ENCODE results near the gene GJC2. TPM values are rescaled to one million over a fixed set of nuclear protein-coding genes. Genes with fewer than 3 reads are reported as not detected.
"Not testable (repeated sequence)": the region's sequence is repeated elsewhere in the genome, so short reads cannot be mapped to it uniquely, and the experiment has no call there.

The GJC2 gene
- polyA plus RNA-seq, 1 experiment, result 1.2 TPM

- H3K4me3 ChIP-seq (ENCODE audit: low read depth, low read length), result no peak overlapping the region
- POLR2A ChIA-PET, result no interaction called here
- no peaks in the 10 kb centered on the region for H3K27me3 ChIP-seq (ENCODE audit: control insufficient read depth, insufficient read depth, low read length)
- CTCF ChIA-PET, result interaction anchor here (4.5 kb wide), 1 partner anchor 16 kb away, joined by 25 read pairs; the partner anchor contains the start of gene IBA57
- no peak overlapping the region for H3K27ac ChIP-seq (ENCODE audit: low read depth, low read length)
- H3K9me3 ChIP-seq (ENCODE audit: control insufficient read depth, insufficient read depth, low read length), result peaks cover 4% of the 10 kb centered on the region; the same call in 1 of the 2 replicates
- TF ChIP-seq, protein P1, sequence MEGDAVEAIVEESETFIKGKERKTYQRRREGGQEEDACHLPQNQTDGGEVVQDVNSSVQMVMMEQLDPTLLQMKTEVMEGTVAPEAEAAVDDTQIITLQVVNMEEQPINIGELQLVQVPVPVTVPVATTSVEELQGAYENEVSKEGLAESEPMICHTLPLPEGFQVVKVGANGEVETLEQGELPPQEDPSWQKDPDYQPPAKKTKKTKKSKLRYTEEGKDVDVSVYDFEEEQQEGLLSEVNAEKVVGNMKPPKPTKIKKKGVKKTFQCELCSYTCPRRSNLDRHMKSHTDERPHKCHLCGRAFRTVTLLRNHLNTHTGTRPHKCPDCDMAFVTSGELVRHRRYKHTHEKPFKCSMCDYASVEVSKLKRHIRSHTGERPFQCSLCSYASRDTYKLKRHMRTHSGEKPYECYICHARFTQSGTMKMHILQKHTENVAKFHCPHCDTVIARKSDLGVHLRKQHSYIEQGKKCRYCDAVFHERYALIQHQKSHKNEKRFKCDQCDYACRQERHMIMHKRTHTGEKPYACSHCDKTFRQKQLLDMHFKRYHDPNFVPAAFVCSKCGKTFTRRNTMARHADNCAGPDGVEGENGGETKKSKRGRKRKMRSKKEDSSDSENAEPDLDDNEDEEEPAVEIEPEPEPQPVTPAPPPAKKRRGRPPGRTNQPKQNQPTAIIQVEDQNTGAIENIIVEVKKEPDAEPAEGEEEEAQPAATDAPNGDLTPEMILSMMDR (IDR thresholded peaks at IDR 0.05; ENCODE audit: low read depth, low read length), result no peak
- no peak for DNase-seq (ENCODE audit: low read depth, low spot score)
These were observed 31.9 kb downstream of the GJC2 start for GRCh38 chr1:228181645-228182034.

DNA sequence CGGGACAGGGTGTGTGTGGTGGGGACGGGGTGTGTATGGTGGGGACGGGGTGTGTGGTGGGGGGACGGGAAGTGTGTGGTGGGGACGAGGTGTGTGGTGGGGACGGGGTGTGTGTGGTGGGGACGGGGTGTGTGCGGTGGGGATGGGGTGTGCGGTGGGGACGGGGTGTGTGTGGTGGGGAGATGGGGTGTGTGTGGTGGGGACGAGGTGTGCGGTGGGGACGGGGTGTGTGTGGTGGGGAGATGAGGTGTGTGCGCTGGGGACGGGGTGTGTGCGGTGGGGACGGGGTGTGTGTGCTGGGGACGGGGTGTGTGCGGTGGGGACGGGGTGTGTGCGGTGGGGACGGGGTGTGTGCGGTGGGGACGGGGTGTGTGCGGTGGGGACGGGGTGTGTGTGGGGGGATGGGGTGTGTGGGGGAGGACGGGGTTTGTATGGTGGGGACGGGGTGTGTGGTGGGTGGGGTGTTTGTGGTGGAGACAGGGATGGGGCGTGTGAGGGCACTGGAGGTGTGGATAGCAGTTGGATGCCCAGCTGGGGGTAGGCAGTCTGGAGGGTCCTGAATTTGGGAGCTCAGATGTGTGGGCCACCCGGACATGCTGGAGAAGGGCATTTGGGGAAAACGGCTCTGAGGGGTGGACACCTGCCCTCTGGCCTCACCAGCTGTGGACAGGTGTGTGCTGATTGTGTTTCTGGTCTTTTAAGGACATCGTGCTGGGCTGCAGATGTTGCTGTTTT lies 32.7 kb downstream of the GJC2 start:
- H3K27ac ChIP-seq (ENCODE audit: low read depth, low read length), result no peak overlapping the region
- DNase-seq (ENCODE audit: low read depth, low spot score), result no peak
- ChIA-PET POLR2A (interaction anchor here (1.1 kb wide), 1 partner anchor 17 kb away, joined by 8 read pairs; the partner anchor contains the start of gene IBA57), CTCF (interaction anchor here (4.5 kb wide), 1 partner anchor 16 kb away, joined by 25 read pairs; the partner anchor contains the start of gene IBA57)
- TF ChIP-seq, protein P1 (IDR thresholded peaks at IDR 0.05; ENCODE audit: low read depth, low read length), result no peak
- H3K27me3 ChIP-seq (ENCODE audit: control insufficient read depth, insufficient read depth, low read length), result no peaks in the 10 kb centered on the region
- H3K9me3 ChIP-seq (ENCODE audit: control insufficient read depth, insufficient read depth, low read length), result peaks cover 4% of the 10 kb centered on the region; the same call in 1 of the 2 replicates
- H3K4me3 ChIP-seq (ENCODE audit: low read depth, low read length), result no peak overlapping the region

GRCh38 chr1:228184152-228184551 lies 34.4 kb downstream of the GJC2 start:
- ChIA-PET CTCF (no interaction called here), POLR2A (no interaction called here)
- DNase-seq (ENCODE audit: low read depth, low spot score), result no peak
- H3K4me3 ChIP-seq (ENCODE audit: low read depth, low read length), result no peak overlapping the region
- H3K9me3 ChIP-seq (ENCODE audit: control insufficient read depth, insufficient read depth, low read length), result peaks cover 4% of the 10 kb centered on the region; the same call in 1 of the 2 replicates
- TF ChIP-seq, protein P1 (IDR thresholded peaks at IDR 0.05; ENCODE audit: low read depth, low read length), result no peak
- no peaks in the 10 kb centered on the region for H3K27me3 ChIP-seq (ENCODE audit: control insufficient read depth, insufficient read depth, low read length)
- H3K27ac ChIP-seq (ENCODE audit: low read depth, low read length), result no peak overlapping the region

DNA sequence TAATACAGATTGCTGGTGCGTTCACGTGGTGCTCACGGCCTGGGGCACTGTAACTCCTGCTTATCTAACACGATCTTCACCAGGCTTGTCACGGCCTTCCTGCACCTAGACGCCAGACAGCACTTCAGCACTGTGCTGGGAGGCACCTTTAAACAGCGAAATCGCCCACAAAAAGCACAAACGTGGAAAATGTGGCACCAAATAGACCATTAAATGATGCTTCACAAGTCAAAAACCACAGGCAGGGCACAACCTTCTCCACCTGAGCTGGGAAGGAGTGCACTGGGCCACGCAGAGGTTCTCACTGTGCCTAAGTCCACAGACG lies 35.9 kb downstream of the GJC2 start:
- Histone ChIP-seq H3K4me3 (ENCODE audit: low read depth, low read length) (no peak overlapping the region), H3K27ac (ENCODE audit: low read depth, low read length) (no peak overlapping the region), H3K27me3 (ENCODE audit: control insufficient read depth, insufficient read depth, low read length) (no peaks in the 10 kb centered on the region), H3K9me3 (ENCODE audit: control insufficient read depth, insufficient read depth, low read length) (peaks cover 4% of the 10 kb centered on the region; the same call in 1 of the 2 replicates)
- TF ChIP-seq, protein P1 (IDR thresholded peaks at IDR 0.05; ENCODE audit: low read depth, low read length), result no peak
- ChIA-PET POLR2A (no interaction called here), CTCF (no interaction called here)
- no peak for DNase-seq (ENCODE audit: low read depth, low spot score)

DNA sequence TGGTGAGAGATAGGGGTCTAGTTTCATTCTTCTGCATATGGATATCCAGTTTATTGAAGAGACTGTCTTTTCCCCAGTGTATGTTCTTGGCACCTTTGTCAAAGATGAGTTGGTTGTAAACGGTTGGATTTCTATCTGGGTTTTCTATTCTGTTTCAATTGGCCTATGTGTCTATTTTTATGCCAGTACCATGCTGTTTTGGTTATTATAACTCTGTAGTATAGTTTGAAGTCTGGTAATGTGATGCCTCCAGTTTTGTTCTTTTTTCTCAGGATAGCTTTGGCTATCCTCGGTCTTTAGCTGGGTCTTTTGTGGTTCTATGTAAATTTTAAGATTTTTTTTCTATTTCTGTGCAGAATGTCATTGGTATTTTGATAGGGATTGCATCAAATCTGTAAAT lies 38.5 kb downstream of the GJC2 start:
- CTCF ChIA-PET, result interaction anchor here (1.0 to 1.1 kb wide), 2 partner anchors 23 to 189 kb away, joined by 3 read pairs; no protein-coding TSS in a partner anchor
- H3K27ac ChIP-seq (ENCODE audit: low read depth, low read length); H3K27me3 ChIP-seq (ENCODE audit: control insufficient read depth, insufficient read depth, low read length); DNase-seq (ENCODE audit: low read depth, low spot score); H3K4me3 ChIP-seq (ENCODE audit: low read depth, low read length); H3K9me3 ChIP-seq (ENCODE audit: control insufficient read depth, insufficient read depth, low read length); POLR2A ChIA-PET: not testable (repeated sequence)

Measured in AG04450 (cell line).